HT1080 (cell line): ENCODE data around the gene MARK1. TPM values are rescaled to one million over a fixed set of nuclear protein-coding genes. Genes with fewer than 3 reads are reported as not detected.

ENCODE experiments used
- DNase-seq: peaks from one replicate; pipeline ENCODE4 v3.0.0-alpha.2; 2015; ENCODE audit warnings: low read depth
- small RNA-seq: library from RNA; depleted of rRNA; stranded (forward); fragments of <200 nt; gene quantifications from one replicate; pipeline ENCODE3, GENCODE V24; 2014
- total RNA-seq: library from RNA; depleted of rRNA; stranded (reverse); fragments of >200 nt; shearing (Covaris generic); gene quantifications from 2 replicates; pipeline ENCODE4 v1.2.3, GENCODE V29; 2014; rRNA removed

Gene MARK1
- total RNA-seq, 1 experiment from 2014 or later, result 3.1 TPM

- no peak for DNase-seq
Measured at GRCh38 chr1:220710333-220710732, 182.4 kb downstream of the MARK1 start.

GRCh38 chr1:220711056-220711809 lies 183.3 kb downstream of the MARK1 start:
- no peak for DNase-seq

Small RNAs within 50 kb of the gene (small RNA-seq; reads per million reads assigned to genes)
- not detected for gene RN7SL464P

Other genes with a start within 250 kb of the MARK1 start
- gene C1orf115, start 162.2 kb downstream of the MARK1 start, total RNA-seq, result 4.3 and 4.9 TPM in 2 replicates
- gene MTARC2, start 220.2 kb downstream of the MARK1 start, total RNA-seq, result 1.5 and 2.7 TPM in 2 replicates